NT2/D1 (cell line): ENCODE results near the gene CLIP2.

Experiments
- SUZ12 ChIP-seq: IDR thresholded peaks from 2 replicates; pipeline ENCODE4 v1.6.1; 2011; ENCODE audit not compliant: insufficient read length, insufficient read depth; ENCODE audit errors: extremely low read depth
- YY1 ChIP-seq: IDR thresholded peaks from 2 replicates; pipeline ENCODE4 v1.6.1; 2011; ENCODE audit not compliant: insufficient read length, insufficient read depth

- no peak for TF ChIP-seq YY1
- no peak for TF ChIP-seq SUZ12
These were observed 3.8 kb downstream of the CLIP2 start for GRCh38 chr7:74292757-74293576.
